ENCODE data around the gene STC2. TPM values are rescaled to one million over a fixed set of nuclear protein-coding genes. Genes with fewer than 3 reads are reported as not detected.

Gene STC2
- total RNA-seq, 2 experiments from 2014 or later, result not detected

DNA sequence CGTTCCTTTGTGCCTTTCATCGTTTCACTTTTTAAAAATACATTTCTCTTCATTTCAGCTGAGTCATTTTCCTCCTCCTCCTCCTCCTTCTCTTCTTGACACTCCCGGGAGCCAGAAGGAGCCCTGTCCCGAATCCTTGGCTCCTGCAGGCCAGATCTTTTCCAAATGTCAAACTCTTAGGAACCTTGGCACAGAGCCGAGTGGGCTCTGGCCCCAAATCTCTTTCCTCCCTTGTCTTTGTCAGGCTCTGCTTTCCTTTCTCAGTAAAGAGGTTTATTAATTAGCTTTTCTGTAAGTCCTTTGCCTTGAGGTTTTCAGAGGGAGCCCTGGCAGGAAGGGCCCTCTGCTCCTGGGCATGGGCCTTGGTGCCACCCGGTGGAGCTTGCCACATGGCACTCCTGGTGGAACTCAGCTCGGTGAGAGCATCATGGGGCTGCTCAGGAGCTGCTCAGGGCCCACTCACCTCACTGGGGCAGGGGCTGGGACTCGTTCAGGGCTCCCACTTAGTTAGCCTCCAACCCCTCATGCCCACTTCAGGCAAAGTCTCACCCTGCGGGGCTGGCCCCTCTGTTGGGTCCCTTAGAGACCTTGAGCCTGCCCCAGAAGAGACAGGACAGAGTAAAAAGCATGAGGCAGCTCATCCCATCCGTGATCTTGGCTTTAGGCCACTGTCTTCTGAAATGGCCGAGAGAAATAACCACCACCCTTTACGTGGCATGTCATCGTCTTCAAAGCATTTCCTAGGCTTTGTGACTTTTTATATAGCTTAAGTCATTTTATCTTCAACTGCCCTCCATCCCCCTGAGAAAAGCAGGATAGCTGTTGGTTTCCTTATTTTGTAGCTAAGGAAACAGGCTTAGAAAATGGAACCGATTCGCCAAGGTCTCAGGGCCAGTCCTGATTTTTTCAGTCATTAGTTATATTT is 17.1 kb downstream of the STC2 start:
- H4K20me1 ChIP-seq (ENCODE audit: insufficient read depth, low read length), result no peaks in the 10 kb centered on the region
- H3K4me1 ChIP-seq (ENCODE audit: insufficient read depth, low read length, poor library complexity, severe bottlenecking), result no peaks in the 10 kb centered on the region
- no peak overlapping the region for H3K27ac ChIP-seq (ENCODE audit: low read depth, low read length, poor library complexity, severe bottlenecking)
- no peaks in the 10 kb centered on the region for H3K9me3 ChIP-seq (ENCODE audit: low read length)
- H3K4me3 ChIP-seq (ENCODE audit: low read depth, low read length, poor library complexity, severe bottlenecking), result no peak overlapping the region
- no peak for DNase-seq (ENCODE audit: low spot score)
- CTCF ChIA-PET (ENCODE audit: unreplicated experiment), result no interaction called here
- H3K9me2 ChIP-seq (ENCODE audit: insufficient read depth, low read length), result no peaks in the 10 kb centered on the region
- no peaks in the 10 kb centered on the region for H3K79me2 ChIP-seq (ENCODE audit: insufficient read depth, low read depth, low read length)
- no TSS peak for BruUV-seq (replicated peaks)
- TF ChIP-seq CTCF (conservative IDR thresholded peaks at IDR 0.05; ENCODE audit: low read length), result no peak
- no peak for TF ChIP-seq EZH2phosphoT487 (IDR thresholded peaks at IDR 0.05; ENCODE audit: borderline replicate concordance, low read depth, low read length)
- no peak overlapping the region for H3K4me2 ChIP-seq (ENCODE audit: low read length)
- POLR2A ChIA-PET, result no interaction called here
- H3K36me3 ChIP-seq (ENCODE audit: insufficient read depth, low read length), result no peaks in the 10 kb centered on the region
- H2AFZ ChIP-seq (ENCODE audit: low read length), result no peak overlapping the region
- intact Hi-C loops (cut with micrococcal nuclease; ENCODE audit: unreplicated experiment), result no loop called here

GRCh38 chr5:173310218-173310769 is 17.9 kb downstream of the STC2 start:
- no peaks in the 10 kb centered on the region for H3K4me1 ChIP-seq (ENCODE audit: insufficient read depth, low read length, poor library complexity, severe bottlenecking)
- no peak overlapping the region for H2AFZ ChIP-seq (ENCODE audit: low read length)
- no peaks in the 10 kb centered on the region for H4K20me1 ChIP-seq (ENCODE audit: insufficient read depth, low read length)
- H3K27ac ChIP-seq (ENCODE audit: low read depth, low read length, poor library complexity, severe bottlenecking), result no peak overlapping the region
- BruUV-seq (replicated peaks), result no TSS peak
- no peaks in the 10 kb centered on the region for H3K36me3 ChIP-seq (ENCODE audit: insufficient read depth, low read length)
- no peaks in the 10 kb centered on the region for H3K79me2 ChIP-seq (ENCODE audit: insufficient read depth, low read depth, low read length)
- H3K9me2 ChIP-seq (ENCODE audit: insufficient read depth, low read length), result no peaks in the 10 kb centered on the region
- H3K9me3 ChIP-seq (ENCODE audit: low read length), result no peaks in the 10 kb centered on the region
- ChIA-PET CTCF (ENCODE audit: unreplicated experiment) (no interaction called here), POLR2A (no interaction called here)
- no peak overlapping the region for H3K4me3 ChIP-seq (ENCODE audit: low read depth, low read length, poor library complexity, severe bottlenecking)
- no peak for DNase-seq (ENCODE audit: low spot score)
- intact Hi-C loops (cut with micrococcal nuclease; ENCODE audit: unreplicated experiment), result no loop called here
- H3K4me2 ChIP-seq (ENCODE audit: low read length), result no peak overlapping the region
- TF ChIP-seq EZH2phosphoT487 (IDR thresholded peaks at IDR 0.05; ENCODE audit: borderline replicate concordance, low read depth, low read length) (no peak), CTCF (conservative IDR thresholded peaks at IDR 0.05; ENCODE audit: low read length) (no peak)

- Histone ChIP-seq H3K9me3 (ENCODE audit: low read length) (no peaks in the 10 kb centered on the region), H4K20me1 (ENCODE audit: insufficient read depth, low read length) (no peaks in the 10 kb centered on the region), H3K27ac (ENCODE audit: low read depth, low read length, poor library complexity, severe bottlenecking) (no peak overlapping the region), H3K79me2 (ENCODE audit: insufficient read depth, low read depth, low read length) (no peaks in the 10 kb centered on the region), H3K4me3 (ENCODE audit: low read depth, low read length, poor library complexity, severe bottlenecking) (no peak overlapping the region), H2AFZ (ENCODE audit: low read length) (no peak overlapping the region), H3K4me1 (ENCODE audit: insufficient read depth, low read length, poor library complexity, severe bottlenecking) (no peaks in the 10 kb centered on the region), H3K36me3 (ENCODE audit: insufficient read depth, low read length) (no peaks in the 10 kb centered on the region), H3K4me2 (ENCODE audit: low read length) (no peak overlapping the region), H3K9me2 (ENCODE audit: insufficient read depth, low read length) (no peaks in the 10 kb centered on the region)
- POLR2A ChIA-PET, result no interaction called here
- intact Hi-C loops (cut with micrococcal nuclease; ENCODE audit: unreplicated experiment), result no loop called here
- DNase-seq (ENCODE audit: low spot score), result no peak
- CTCF ChIA-PET (ENCODE audit: unreplicated experiment), result no interaction called here
- BruUV-seq (replicated peaks), result no TSS peak
- TF ChIP-seq CTCF (conservative IDR thresholded peaks at IDR 0.05; ENCODE audit: low read length) (no peak), EZH2phosphoT487 (IDR thresholded peaks at IDR 0.05; ENCODE audit: borderline replicate concordance, low read depth, low read length) (no peak)
These were observed 18.5 kb downstream of the STC2 start for GRCh38 chr5:173309731-173310130.
